K562 (cell line): ENCODE results near the gene GPATCH4. TPM values are rescaled to one million over a fixed set of nuclear protein-coding genes. Genes with fewer than 3 reads are reported as not detected.

Experiments used
- CREB1 ChIP-seq, 2 experiments: sonication (generic) in 1 of 2; formaldehyde crosslinking in 1 of 2; IDR thresholded peaks; 2 replicates each; pipeline versions ENCODE4 v1.6.1 to v1.8.0; 2012 to 2022; ENCODE audit warnings: inconsistent platforms in 1 of 2, mild to moderate bottlenecking in 1 of 2, missing genetic modification reagents in 1 of 2, moderate library complexity in 1 of 2
- HNRNPH1 ChIP-seq: fragments of 200-400 bp; formaldehyde crosslinking; optimal IDR thresholded peaks from 2 replicates; pipeline ENCODE3; 2017; ENCODE audit warnings: low read depth, mild to moderate bottlenecking, low read length, moderate library complexity
- KDM2B ChIP-seq: fragments of 250-450 bp; sonication (Bioruptor Pico); IDR thresholded peaks from 2 replicates; pipeline ENCODE4 v1.8.0; 2021; ENCODE audit warnings: mild to moderate bottlenecking, moderate library complexity
- MAFG ChIP-seq: fragments of 450-650 bp; conservative IDR thresholded peaks from 2 replicates; pipeline ENCODE4 v1.6.1; 2016; ENCODE audit warnings: missing genetic modification characterization, missing compliant biosample characterization
- MCM3 ChIP-seq: fragments of 450-650 bp; IDR thresholded peaks from 2 replicates; pipeline ENCODE4 v1.6.1; 2016
- NR3C1 ChIP-seq: sonication (generic); formaldehyde crosslinking; IDR thresholded peaks from 2 replicates; pipeline ENCODE4 v1.8.1; 2022; ENCODE audit warnings: missing genetic modification reagents
- NUFIP1 ChIP-seq: fragments of 450-650 bp; IDR thresholded peaks from 2 replicates; pipeline ENCODE4 v1.6.1; 2018; ENCODE audit not compliant: partially characterized antibody
- POLR2AphosphoS2 ChIP-seq: IDR thresholded peaks from 2 replicates; pipeline ENCODE4 v1.6.1; 2012; ENCODE audit warnings: low read length, improper control_type of control experiment
- PRMT5 ChIP-seq: sonication (generic); formaldehyde crosslinking; IDR thresholded peaks from 2 replicates; pipeline ENCODE4 v1.5.0; 2020; ENCODE audit warnings: missing genetic modification reagents
- SAFB ChIP-seq: fragments of 200-400 bp; formaldehyde crosslinking; IDR thresholded peaks from 2 replicates; pipeline ENCODE4 v1.6.1; 2017; ENCODE audit warnings: low read depth, low read length, borderline replicate concordance
- STAT5A ChIP-seq: IDR thresholded peaks from 2 replicates; pipeline ENCODE4 v1.6.1; 2012; ENCODE audit warnings: low read length, inconsistent platforms, borderline replicate concordance
- ZNF23 ChIP-seq: fragments of 250-450 bp; sonication (Bioruptor Pico); IDR thresholded peaks from 2 replicates; pipeline ENCODE4 v1.4.0; 2020; ENCODE audit warnings: mild to moderate bottlenecking
- ZNF253 ChIP-seq: fragments of 250-450 bp; sonication (Bioruptor Pico); conservative IDR thresholded peaks from 2 replicates; pipeline ENCODE4 v1.6.1; 2021; ENCODE audit warnings: mild to moderate bottlenecking
- polyA plus RNA-seq, 8 experiments: library from polyadenylated mRNA; depleted of rRNA in 4 of 8; stranded (reverse) in 5 of 8; unstranded in 3 of 8; fragments of >200 nt; fragmentation: Nextera tagmentation in 2 of 8; fragmentation: Illumina TruSeq in 1 of 8; extraction: Ambion mirVana in 2 of 8; extraction: Trizol in 1 of 8; gene quantifications; 2 replicates each; pipeline versions ENCODE4 v1.2.1 to v1.2.3, GENCODE V29; 2011 to 2014; ENCODE audit warnings: inconsistent platforms in 1 of 8, missing spikeins in 1 of 8
- total RNA-seq, 7 experiments: library from RNA; depleted of rRNA in 6 of 7; stranded (reverse); fragments of >200 nt in 6 of 7; fragmentation: Illumina TruSeq in 2 of 7; extraction: Trizol in 2 of 7; gene quantifications; 2 replicates each; pipeline versions ENCODE4 v1.2.1 to v1.2.3, GENCODE V29; 2011 to 2021; ENCODE audit warnings: low replicate concordance in 1 of 7
- TF ChIP-seq, protein P1 (sequence below): fragments of 250-450 bp; sonication (Bioruptor Pico); IDR thresholded peaks from 2 replicates; pipeline ENCODE4 v1.8.0; 2021; ENCODE audit warnings: borderline replicate concordance, mild to moderate bottlenecking, moderate library complexity; ENCODE audit not compliant: poor library complexity, severe bottlenecking
- TF ChIP-seq, protein P2 (sequence below): fragments of 200-600 bp; sonication (generic); IDR thresholded peaks from one replicate; pipeline ENCODE4 v1.6.1; 2012; ENCODE audit warnings: mild to moderate bottlenecking, low read depth, low read length, inconsistent platforms
- TF ChIP-seq, protein P3 (sequence below): sonication (generic); formaldehyde crosslinking; IDR thresholded peaks from 2 replicates; pipeline ENCODE4 v1.8.0; 2022; ENCODE audit warnings: mild to moderate bottlenecking, low read depth, missing genetic modification reagents

The GPATCH4 gene
- total and polyA plus RNA-seq, 9 of the 15 experiments (the other 6 are each of a cell fraction or from before 2014, with no cell fraction given) = 43.7 to 105 (median 76.5) TPM

DNA sequence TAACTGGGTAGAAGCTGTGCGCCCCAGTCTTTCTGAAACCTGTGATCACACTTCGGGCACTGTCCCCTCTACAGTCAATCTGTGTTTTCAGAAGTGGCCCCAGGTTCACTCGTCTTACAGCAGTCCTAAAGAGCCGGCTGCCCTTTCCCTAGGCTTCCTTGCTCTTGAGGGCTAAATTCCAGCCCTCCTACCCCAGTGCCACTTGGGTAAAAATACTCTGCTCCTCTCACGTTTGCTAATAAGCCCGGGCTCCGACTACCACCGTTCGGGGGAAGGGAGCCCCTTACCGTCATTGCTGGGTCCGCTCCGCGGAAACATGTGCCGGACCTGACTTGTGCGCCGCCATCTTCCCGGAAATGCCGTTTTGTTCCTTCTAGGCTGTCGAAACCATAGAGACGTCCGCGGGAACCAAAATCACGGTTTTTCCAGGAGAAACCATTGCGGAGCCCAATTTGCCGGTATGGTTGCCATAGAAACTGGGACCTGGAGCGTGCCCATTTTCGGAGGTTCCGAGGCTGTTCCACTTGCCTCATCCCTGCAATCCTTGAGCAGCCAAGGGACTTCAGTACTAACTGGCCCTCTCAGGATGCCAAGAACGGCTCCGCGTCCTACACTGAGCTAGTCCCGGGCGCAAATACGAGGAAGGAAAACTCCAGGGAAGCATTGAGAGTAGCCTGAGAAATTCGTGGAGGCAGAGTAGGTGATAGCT lies at the start of gene GPATCH4 (continued):
- TF ChIP-seq PRMT5 (CRISPR knock-in tag) (no peak), POLR2AphosphoS2 (no peak), ZNF253 (CRISPR knock-in tag) (no peak), CREB1 (IDR thresholded peaks at IDR 0.05) (0 out of 2 replicates have a peak, but pooled peaks have one; percentile 45), CREB1 (CRISPR knock-in tag; IDR thresholded peaks at IDR 0.05) (no peak), KDM2B (CRISPR knock-in tag) (no peak), HNRNPH1 (no peak), NUFIP1 (no peak), NR3C1 (CRISPR knock-in tag) (no peak), SAFB (no peak), STAT5A (no peak), ZNF23 (CRISPR knock-in tag) (no peak), MCM3 (no peak), MAFG (tag) (no peak)
- TF ChIP-seq, protein P1, sequence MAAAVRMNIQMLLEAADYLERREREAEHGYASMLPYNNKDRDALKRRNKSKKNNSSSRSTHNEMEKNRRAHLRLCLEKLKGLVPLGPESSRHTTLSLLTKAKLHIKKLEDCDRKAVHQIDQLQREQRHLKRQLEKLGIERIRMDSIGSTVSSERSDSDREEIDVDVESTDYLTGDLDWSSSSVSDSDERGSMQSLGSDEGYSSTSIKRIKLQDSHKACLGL (CRISPR knock-in tag) = peak; percentile 99
- TF ChIP-seq, protein P2, sequence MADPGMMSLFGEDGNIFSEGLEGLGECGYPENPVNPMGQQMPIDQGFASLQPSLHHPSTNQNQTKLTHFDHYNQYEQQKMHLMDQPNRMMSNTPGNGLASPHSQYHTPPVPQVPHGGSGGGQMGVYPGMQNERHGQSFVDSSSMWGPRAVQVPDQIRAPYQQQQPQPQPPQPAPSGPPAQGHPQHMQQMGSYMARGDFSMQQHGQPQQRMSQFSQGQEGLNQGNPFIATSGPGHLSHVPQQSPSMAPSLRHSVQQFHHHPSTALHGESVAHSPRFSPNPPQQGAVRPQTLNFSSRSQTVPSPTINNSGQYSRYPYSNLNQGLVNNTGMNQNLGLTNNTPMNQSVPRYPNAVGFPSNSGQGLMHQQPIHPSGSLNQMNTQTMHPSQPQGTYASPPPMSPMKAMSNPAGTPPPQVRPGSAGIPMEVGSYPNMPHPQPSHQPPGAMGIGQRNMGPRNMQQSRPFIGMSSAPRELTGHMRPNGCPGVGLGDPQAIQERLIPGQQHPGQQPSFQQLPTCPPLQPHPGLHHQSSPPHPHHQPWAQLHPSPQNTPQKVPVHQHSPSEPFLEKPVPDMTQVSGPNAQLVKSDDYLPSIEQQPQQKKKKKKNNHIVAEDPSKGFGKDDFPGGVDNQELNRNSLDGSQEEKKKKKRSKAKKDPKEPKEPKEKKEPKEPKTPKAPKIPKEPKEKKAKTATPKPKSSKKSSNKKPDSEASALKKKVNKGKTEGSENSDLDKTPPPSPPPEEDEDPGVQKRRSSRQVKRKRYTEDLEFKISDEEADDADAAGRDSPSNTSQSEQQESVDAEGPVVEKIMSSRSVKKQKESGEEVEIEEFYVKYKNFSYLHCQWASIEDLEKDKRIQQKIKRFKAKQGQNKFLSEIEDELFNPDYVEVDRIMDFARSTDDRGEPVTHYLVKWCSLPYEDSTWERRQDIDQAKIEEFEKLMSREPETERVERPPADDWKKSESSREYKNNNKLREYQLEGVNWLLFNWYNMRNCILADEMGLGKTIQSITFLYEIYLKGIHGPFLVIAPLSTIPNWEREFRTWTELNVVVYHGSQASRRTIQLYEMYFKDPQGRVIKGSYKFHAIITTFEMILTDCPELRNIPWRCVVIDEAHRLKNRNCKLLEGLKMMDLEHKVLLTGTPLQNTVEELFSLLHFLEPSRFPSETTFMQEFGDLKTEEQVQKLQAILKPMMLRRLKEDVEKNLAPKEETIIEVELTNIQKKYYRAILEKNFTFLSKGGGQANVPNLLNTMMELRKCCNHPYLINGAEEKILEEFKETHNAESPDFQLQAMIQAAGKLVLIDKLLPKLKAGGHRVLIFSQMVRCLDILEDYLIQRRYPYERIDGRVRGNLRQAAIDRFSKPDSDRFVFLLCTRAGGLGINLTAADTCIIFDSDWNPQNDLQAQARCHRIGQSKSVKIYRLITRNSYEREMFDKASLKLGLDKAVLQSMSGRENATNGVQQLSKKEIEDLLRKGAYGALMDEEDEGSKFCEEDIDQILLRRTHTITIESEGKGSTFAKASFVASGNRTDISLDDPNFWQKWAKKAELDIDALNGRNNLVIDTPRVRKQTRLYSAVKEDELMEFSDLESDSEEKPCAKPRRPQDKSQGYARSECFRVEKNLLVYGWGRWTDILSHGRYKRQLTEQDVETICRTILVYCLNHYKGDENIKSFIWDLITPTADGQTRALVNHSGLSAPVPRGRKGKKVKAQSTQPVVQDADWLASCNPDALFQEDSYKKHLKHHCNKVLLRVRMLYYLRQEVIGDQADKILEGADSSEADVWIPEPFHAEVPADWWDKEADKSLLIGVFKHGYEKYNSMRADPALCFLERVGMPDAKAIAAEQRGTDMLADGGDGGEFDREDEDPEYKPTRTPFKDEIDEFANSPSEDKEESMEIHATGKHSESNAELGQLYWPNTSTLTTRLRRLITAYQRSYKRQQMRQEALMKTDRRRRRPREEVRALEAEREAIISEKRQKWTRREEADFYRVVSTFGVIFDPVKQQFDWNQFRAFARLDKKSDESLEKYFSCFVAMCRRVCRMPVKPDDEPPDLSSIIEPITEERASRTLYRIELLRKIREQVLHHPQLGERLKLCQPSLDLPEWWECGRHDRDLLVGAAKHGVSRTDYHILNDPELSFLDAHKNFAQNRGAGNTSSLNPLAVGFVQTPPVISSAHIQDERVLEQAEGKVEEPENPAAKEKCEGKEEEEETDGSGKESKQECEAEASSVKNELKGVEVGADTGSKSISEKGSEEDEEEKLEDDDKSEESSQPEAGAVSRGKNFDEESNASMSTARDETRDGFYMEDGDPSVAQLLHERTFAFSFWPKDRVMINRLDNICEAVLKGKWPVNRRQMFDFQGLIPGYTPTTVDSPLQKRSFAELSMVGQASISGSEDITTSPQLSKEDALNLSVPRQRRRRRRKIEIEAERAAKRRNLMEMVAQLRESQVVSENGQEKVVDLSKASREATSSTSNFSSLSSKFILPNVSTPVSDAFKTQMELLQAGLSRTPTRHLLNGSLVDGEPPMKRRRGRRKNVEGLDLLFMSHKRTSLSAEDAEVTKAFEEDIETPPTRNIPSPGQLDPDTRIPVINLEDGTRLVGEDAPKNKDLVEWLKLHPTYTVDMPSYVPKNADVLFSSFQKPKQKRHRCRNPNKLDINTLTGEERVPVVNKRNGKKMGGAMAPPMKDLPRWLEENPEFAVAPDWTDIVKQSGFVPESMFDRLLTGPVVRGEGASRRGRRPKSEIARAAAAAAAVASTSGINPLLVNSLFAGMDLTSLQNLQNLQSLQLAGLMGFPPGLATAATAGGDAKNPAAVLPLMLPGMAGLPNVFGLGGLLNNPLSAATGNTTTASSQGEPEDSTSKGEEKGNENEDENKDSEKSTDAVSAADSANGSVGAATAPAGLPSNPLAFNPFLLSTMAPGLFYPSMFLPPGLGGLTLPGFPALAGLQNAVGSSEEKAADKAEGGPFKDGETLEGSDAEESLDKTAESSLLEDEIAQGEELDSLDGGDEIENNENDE = no peak
- TF ChIP-seq, protein P3, sequence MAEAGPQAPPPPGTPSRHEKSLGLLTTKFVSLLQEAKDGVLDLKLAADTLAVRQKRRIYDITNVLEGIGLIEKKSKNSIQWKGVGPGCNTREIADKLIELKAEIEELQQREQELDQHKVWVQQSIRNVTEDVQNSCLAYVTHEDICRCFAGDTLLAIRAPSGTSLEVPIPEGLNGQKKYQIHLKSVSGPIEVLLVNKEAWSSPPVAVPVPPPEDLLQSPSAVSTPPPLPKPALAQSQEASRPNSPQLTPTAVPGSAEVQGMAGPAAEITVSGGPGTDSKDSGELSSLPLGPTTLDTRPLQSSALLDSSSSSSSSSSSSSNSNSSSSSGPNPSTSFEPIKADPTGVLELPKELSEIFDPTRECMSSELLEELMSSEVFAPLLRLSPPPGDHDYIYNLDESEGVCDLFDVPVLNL (CRISPR knock-in tag) = no peak
